Gastrocnemius medialis (tissue), 4 donors: Measurements from ENCODE around the gene HSFX4. TPM values are rescaled to one million over a fixed set of nuclear protein-coding genes. Genes with fewer than 3 reads are reported as not detected.
"Not testable (repeated sequence)": the region's sequence is repeated elsewhere in the genome, so short reads cannot be mapped to it uniquely, and the experiment has no call there.

Experiments used
- ATAC-seq, 2 donors: fragments of 150-250 bp; one replicate each; pipeline ENCODE4 v1.9.1; 2016
- DNase-seq, 2 donors: peaks; one replicate each; pipeline ENCODE4 v3.0.0-alpha.2; 2019
- H3K27ac ChIP-seq, 4 donors: fragments of 200-600 bp; sonication (generic); 1 replicate in 1 of 4; 2 replicates in 3 of 4; pipeline ENCODE4 v1.5.1; 2016 to 2018; ENCODE audit warnings: mild to moderate bottlenecking in 2 of 4, moderate library complexity in 1 of 4
- H3K27me3 ChIP-seq, 3 donors: fragments of 200-600 bp; sonication (generic) in 2 of 3; 1 replicate in 1 of 3; 2 replicates in 2 of 3; pipeline versions ENCODE4 v1.5.1 to v1.6.0; 2016 to 2019; ENCODE audit warnings: mild to moderate bottlenecking in 1 of 3, moderate library complexity in 1 of 3
- H3K36me3 ChIP-seq, 2 donors: fragments of 200-600 bp; sonication (generic) in 1 of 2; one replicate each; pipeline ENCODE4 v1.5.1; 2017 to 2018
- H3K4me1 ChIP-seq, 2 donors: fragments of 200-600 bp; sonication (generic) in 1 of 2; one replicate each; pipeline ENCODE4 v1.5.1; 2016 to 2017; ENCODE audit warnings: mild to moderate bottlenecking in 2 of 2
- H3K4me3 ChIP-seq, 4 donors: fragments of 200-600 bp; sonication (generic) in 3 of 4; 1 replicate in 1 of 4; 2 replicates in 3 of 4; pipeline ENCODE4 v1.5.1; 2016 to 2019; ENCODE audit warnings: mild to moderate bottlenecking in 2 of 4
- H3K9me3 ChIP-seq, 3 donors: fragments of 200-600 bp; sonication (generic) in 2 of 3; 1 replicate in 1 of 3; 2 replicates in 2 of 3; pipeline ENCODE4 v1.5.1; 2016 to 2019
- CTCF ChIP-seq, 5 experiments: fragments of 450-650 bp in 3 of 5; fragments of 200-600 bp in 2 of 5; sonication (generic) in 2 of 5; IDR thresholded peaks in 4 of 5; conservative IDR thresholded peaks in 1 of 5; 1 replicate in 4 of 5; 2 replicates in 1 of 5; pipeline ENCODE4 v1.5.1; 2016 to 2019; ENCODE audit warnings: antibody characterized with exemption in 5 of 5, mild to moderate bottlenecking in 3 of 5, moderate library complexity in 3 of 5
- POLR2A ChIP-seq, 2 donors: fragments of 450-650 bp; IDR thresholded peaks; one replicate each; pipeline ENCODE4 v1.6.1; 2017; ENCODE audit warnings: antibody characterized with exemption in 2 of 2, mild to moderate bottlenecking in 2 of 2, moderate library complexity in 2 of 2
- in situ Hi-C, 4 donors: fragments of 200-750 bp; cut with MboI; loops; one replicate each; pipeline versions ENCODE4 v1.15.0 to v1.8.0; 2017; ENCODE audit warnings: low sequenced_read_pairs in 4 of 4
- intact Hi-C: fragments of 100-400 bp; cut with DNase I; formaldehyde crosslinking; loops from one replicate; pipeline ENCODE4 v1.15.1; 2023; ENCODE audit warnings: low total_unique reads
- total RNA-seq, 4 donors: library from RNA; depleted of rRNA; stranded (reverse); fragments of >200 nt; gene quantifications; one replicate each; pipeline versions ENCODE4 v1.1.0 to v1.2.3, GENCODE V29; 2016

The HSFX4 gene
- total RNA-seq = not detected

GRCh38 chrX:149929400-149929799 is at the start of gene HSFX4:
Gene HSFX4, plus strand, starts transcription at chrX:149929573. Its CDS starts 72 bp downstream, at chrX:149929645.
- H3K4me1 ChIP-seq, H3K9me3 ChIP-seq, intact Hi-C loops, H3K36me3 ChIP-seq, DNase-seq, H3K4me3 ChIP-seq, in situ Hi-C loops, ATAC-seq, H3K27ac ChIP-seq, H3K27me3 ChIP-seq: not testable (repeated sequence)

GRCh38 chrX:149881081-149881711 is 48.2 kb upstream of the HSFX4 start, which contains the start of gene MAGEA8:
Gene MAGEA8, plus strand, starts transcription at chrX:149881183. Its CDS starts 3,090 bp downstream, at chrX:149884273.
- intact Hi-C loops (no loop called here), in situ Hi-C loops (no loop called here)
- no peak within 1 kb of the TSS for H3K27ac ChIP-seq
- no peaks in the 10 kb centered on the region for H3K36me3 ChIP-seq
- TF ChIP-seq POLR2A (IDR thresholded peaks at IDR 0.05) = no peak
- TF ChIP-seq CTCF (IDR thresholded peaks at IDR 0.05 in 4 of 5, conservative IDR thresholded peaks at IDR 0.05 in 1 of 5) = no peak
- no peaks in the 10 kb centered on the region for H3K4me1 ChIP-seq
- no peaks in the 10 kb centered on the region for H3K27me3 ChIP-seq
- ATAC-seq = no peak
- no peak within 1 kb of the TSS for H3K4me3 ChIP-seq
- DNase-seq = no peak
- no peaks in the 10 kb centered on the region for H3K9me3 ChIP-seq

GRCh38 chrX:149890828-149891227 is 38.5 kb upstream of the HSFX4 start:
- H3K27me3 ChIP-seq, H3K9me3 ChIP-seq, ATAC-seq, intact Hi-C loops, H3K4me1 ChIP-seq, H3K36me3 ChIP-seq, H3K27ac ChIP-seq, DNase-seq, in situ Hi-C loops, H3K4me3 ChIP-seq: not testable (repeated sequence)

GRCh38 chrX:149898554-149898953 is 30.8 kb upstream of the HSFX4 start:
- in situ Hi-C loops (no loop called here), intact Hi-C loops (no loop called here)
- Histone ChIP-seq H3K9me3 (no peaks in the 10 kb centered on the region), H3K36me3 (no peaks in the 10 kb centered on the region), H3K4me3 (no peak overlapping the region), H3K27me3 (no peaks in the 10 kb centered on the region), H3K4me1 (no peaks in the 10 kb centered on the region), H3K27ac (no peak overlapping the region)
- TF ChIP-seq CTCF (IDR thresholded peaks at IDR 0.05 in 4 of 5, conservative IDR thresholded peaks at IDR 0.05 in 1 of 5) = no peak
- TF ChIP-seq POLR2A (IDR thresholded peaks at IDR 0.05) = no peak
- ATAC-seq (no peak), DNase-seq (no peak)

GRCh38 chrX:149903889-149904748 is 25.3 kb upstream of the HSFX4 start:
- H3K27me3 ChIP-seq = no peaks in the 10 kb centered on the region
- TF ChIP-seq POLR2A (IDR thresholded peaks at IDR 0.05) (no peak), CTCF (IDR thresholded peaks at IDR 0.05 in 4 of 5, conservative IDR thresholded peaks at IDR 0.05 in 1 of 5) (no peak)
- H3K36me3 ChIP-seq = no peaks in the 10 kb centered on the region
- no peak overlapping the region for H3K4me3 ChIP-seq
- no peak overlapping the region for H3K27ac ChIP-seq
- no peaks in the 10 kb centered on the region for H3K9me3 ChIP-seq
- intact Hi-C loops = no loop called here
- H3K4me1 ChIP-seq = no peaks in the 10 kb centered on the region
- in situ Hi-C loops = no loop called here
- ATAC-seq = no peak
- DNase-seq = no peak
